HG03175 (cell line): Measurements from ENCODE around the gene DPF1.
"Not testable (repeated sequence)": the region's sequence is repeated elsewhere in the genome, so short reads cannot be mapped to it uniquely, and the experiment has no call there.

Source experiments
- ATAC-seq: cut with Tn5 transposase; IDR thresholded peaks from one replicate; pipeline ENCODE4 v1.9.1; 2021; ENCODE audit warnings: mild to moderate bottlenecking, moderate library complexity; ENCODE audit not compliant: unreplicated experiment

DPF1 gene

GRCh38 chr19:38224014-38224862 lies at the start of gene DPF1:
TSS of gene DPF1 (minus strand) at chr19:38224222. CDS start at chr19:38224142, 80 bp downstream.
- ATAC-seq = peak; percentile 65

- ATAC-seq = no peak
These were observed 49.5 kb upstream of the DPF1 start for GRCh38 chr19:38273499-38273898.

GRCh38 chr19:38270587-38271167 lies 46.7 kb upstream of the DPF1 start:
- no peak for ATAC-seq

- no peak for ATAC-seq
These were observed 44.5 kb upstream of the DPF1 start for GRCh38 chr19:38268539-38268938.

- no peak for ATAC-seq
These were observed 43.9 kb upstream of the DPF1 start for GRCh38 chr19:38267761-38268483.

- ATAC-seq = no peak
These were observed 43.1 kb upstream of the DPF1 start for GRCh38 chr19:38266981-38267597.

- ATAC-seq = no peak
These were observed 42.0 kb upstream of the DPF1 start for GRCh38 chr19:38265921-38266429.

- no peak for ATAC-seq
These were observed 41.3 kb upstream of the DPF1 start for GRCh38 chr19:38265213-38265861.

- peak; percentile 18 for ATAC-seq
These were observed 40.6 kb upstream of the DPF1 start, which contains the start of gene SPINT2 for GRCh38 chr19:38264486-38265212. TSS of gene SPINT2 (plus strand) at chr19:38264573. CDS start at chr19:38264893, 320 bp downstream.

- peak; percentile 52 for ATAC-seq
These were observed 39.9 kb upstream of the DPF1 start for GRCh38 chr19:38263689-38264485.

GRCh38 chr19:38262585-38263268 lies 38.7 kb upstream of the DPF1 start:
- ATAC-seq = no peak

- not testable (repeated sequence) for ATAC-seq
These were observed 37.9 kb upstream of the DPF1 start for GRCh38 chr19:38261942-38262341.

- no peak for ATAC-seq
These were observed 31.5 kb upstream of the DPF1 start for GRCh38 chr19:38255383-38256014.

GRCh38 chr19:38253788-38254187 lies 29.8 kb upstream of the DPF1 start:
- no peak for ATAC-seq

- no peak for ATAC-seq
These were observed 29.1 kb upstream of the DPF1 start for GRCh38 chr19:38252941-38253691.

GRCh38 chr19:38252385-38252784 lies 28.4 kb upstream of the DPF1 start:
- no peak for ATAC-seq

- ATAC-seq = no peak
These were observed 27.6 kb upstream of the DPF1 start for GRCh38 chr19:38251564-38252051.
